Measurements from ENCODE around the gene SLC37A1. TPM values are rescaled to one million over a fixed set of nuclear protein-coding genes. Genes with fewer than 3 reads are reported as not detected.

The SLC37A1 gene
- total RNA-seq, 1 experiment from 2014 or later, result 15.0 TPM

DNA sequence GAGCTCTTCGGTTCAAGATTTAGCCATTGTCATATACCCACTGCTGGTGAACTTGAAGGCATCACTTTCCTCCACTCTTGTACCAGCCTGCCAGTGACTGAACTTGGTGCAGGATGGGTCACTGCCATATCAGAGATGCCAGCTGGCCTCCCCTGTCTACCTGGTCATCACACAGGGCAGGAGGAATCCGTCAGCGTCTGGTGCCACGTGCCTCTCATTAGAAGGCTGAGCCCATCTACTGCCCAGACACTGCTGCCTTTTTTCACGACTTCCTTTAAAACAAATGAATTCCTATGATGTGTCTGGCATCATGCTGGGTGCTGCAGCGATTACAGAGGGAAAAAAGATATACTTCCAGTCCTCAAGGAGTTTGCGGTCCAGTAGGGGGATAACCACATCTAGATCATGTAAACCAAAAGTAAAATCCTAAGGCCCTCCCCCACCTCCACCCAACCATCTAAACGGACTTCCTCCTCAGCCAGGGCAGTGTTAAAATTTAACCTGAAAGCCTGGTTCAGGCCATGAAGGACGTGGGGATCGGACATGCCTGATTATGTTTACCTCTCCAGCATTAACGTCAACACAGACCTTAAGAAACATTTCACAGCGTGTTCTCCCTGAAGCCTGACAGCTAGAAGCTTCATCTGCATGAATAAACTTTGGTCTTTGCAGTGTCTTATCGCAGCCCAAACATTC lies 110.6 kb downstream of the SLC37A1 start:
- no peak for DNase-seq (ENCODE audit: low read depth, low spot score)
- no peaks in the 10 kb centered on the region for H3K4me1 ChIP-seq (ENCODE audit: control insufficient read depth in 1 of 2, insufficient read depth in 2 of 2, low read length in 2 of 2)
- no peaks in the 10 kb centered on the region for H3K79me2 ChIP-seq (ENCODE audit: insufficient read depth, low read length)
- H3K27ac ChIP-seq (ENCODE audit: low read depth, low read length), result no peak overlapping the region
- ChIA-PET CTCF (no interaction called here), POLR2A (no interaction called here), RAD21 (ENCODE audit: low non-redundant PET in 1 of 2, low total read pairs in 2 of 2, uncharacterized antibody in 2 of 2, unreplicated experiment in 2 of 2) (no interaction called here)
- no peaks in the 10 kb centered on the region; the same call in 1 of the 2 replicates for H3K27me3 ChIP-seq (ENCODE audit: insufficient read depth, low read length)
- TF ChIP-seq, protein P1, sequence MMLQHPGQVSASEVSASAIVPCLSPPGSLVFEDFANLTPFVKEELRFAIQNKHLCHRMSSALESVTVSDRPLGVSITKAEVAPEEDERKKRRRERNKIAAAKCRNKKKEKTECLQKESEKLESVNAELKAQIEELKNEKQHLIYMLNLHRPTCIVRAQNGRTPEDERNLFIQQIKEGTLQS (IDR thresholded peaks at IDR 0.05), result no peak
- TF ChIP-seq ELF1 (IDR thresholded peaks at IDR 0.05; ENCODE audit: borderline replicate concordance, low read depth), result no peak
- TF ChIP-seq FOSL1 (IDR thresholded peaks at IDR 0.05; ENCODE audit: low read depth), result no peak
- no peak for TF ChIP-seq POLR2AphosphoS5 (IDR thresholded peaks at IDR 0.05; ENCODE audit: low read depth, low read length)
- TF ChIP-seq SP1 (IDR thresholded peaks at IDR 0.05; ENCODE audit: low read depth), result no peak
- no peak for TF ChIP-seq RAD21 (IDR thresholded peaks at IDR 0.05; ENCODE audit: low read depth)
- intact Hi-C loops (cut with micrococcal nuclease), result no loop called here
- ATAC-seq, result no peak
- no peak overlapping the region for H3K4me2 ChIP-seq (ENCODE audit: low read length)
- no TSS peak for BruUV-seq (replicated peaks)
- no peak overlapping the region for H3K9ac ChIP-seq (ENCODE audit: low read length)
- H3K9me2 ChIP-seq (ENCODE audit: insufficient read depth), result no peaks in the 10 kb centered on the region
- no peak overlapping the region for H2AFZ ChIP-seq (ENCODE audit: low read depth, low read length, poor library complexity, severe bottlenecking)
- no peaks in the 10 kb centered on the region for H4K20me1 ChIP-seq (ENCODE audit: insufficient read depth)
- no peaks in the 10 kb centered on the region for H3K9me3 ChIP-seq (ENCODE audit: control insufficient read depth in 1 of 2, insufficient read depth in 1 of 2, low read depth in 1 of 2, low read length in 2 of 2)
- H3K4me3 ChIP-seq (replicated peaks in 1 of 2; ENCODE audit: low read depth in 1 of 2, low read length in 2 of 2), result no peak overlapping the region
- H3K36me3 ChIP-seq (ENCODE audit: control insufficient read depth in 1 of 2, insufficient read depth in 2 of 2, low read length in 2 of 2), result no peaks in the 10 kb centered on the region

DNA sequence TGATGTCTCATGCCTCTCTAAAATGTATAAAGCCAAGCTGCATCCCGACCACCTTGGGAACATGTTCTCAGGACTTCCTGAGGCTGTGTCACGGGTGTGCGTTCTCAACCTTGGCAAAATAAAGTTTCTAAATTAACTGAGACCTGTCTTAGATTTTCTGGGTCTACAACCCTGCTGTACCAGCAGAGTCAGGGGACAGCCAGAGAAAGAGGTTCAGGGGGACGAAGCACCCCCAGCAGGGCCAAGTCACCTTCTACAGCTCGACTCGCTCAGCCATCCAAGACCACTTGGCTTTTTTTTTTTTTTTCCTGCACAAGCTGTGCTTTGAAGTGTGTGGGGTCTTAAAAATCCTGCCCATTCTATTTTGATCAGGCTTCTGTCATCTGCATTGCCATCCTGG lies 111.3 kb downstream of the SLC37A1 start:
- Histone ChIP-seq H3K4me1 (ENCODE audit: control insufficient read depth in 1 of 2, insufficient read depth in 2 of 2, low read length in 2 of 2) (no peaks in the 10 kb centered on the region), H3K4me3 (replicated peaks in 1 of 2; ENCODE audit: low read depth in 1 of 2, low read length in 2 of 2) (no peak overlapping the region), H3K9ac (ENCODE audit: low read length) (no peak overlapping the region), H3K79me2 (ENCODE audit: insufficient read depth, low read length) (no peaks in the 10 kb centered on the region), H3K27ac (ENCODE audit: low read depth, low read length) (no peak overlapping the region), H3K4me2 (ENCODE audit: low read length) (no peak overlapping the region), H3K36me3 (ENCODE audit: control insufficient read depth in 1 of 2, insufficient read depth in 2 of 2, low read length in 2 of 2) (no peaks in the 10 kb centered on the region), H3K27me3 (ENCODE audit: insufficient read depth, low read length) (peaks cover under 1% of the 10 kb centered on the region; the same call in 1 of the 2 replicates), H2AFZ (ENCODE audit: low read depth, low read length, poor library complexity, severe bottlenecking) (no peak overlapping the region), H3K9me3 (ENCODE audit: control insufficient read depth in 1 of 2, insufficient read depth in 1 of 2, low read depth in 1 of 2, low read length in 2 of 2) (no peaks in the 10 kb centered on the region), H4K20me1 (ENCODE audit: insufficient read depth) (no peaks in the 10 kb centered on the region), H3K9me2 (ENCODE audit: insufficient read depth) (no peaks in the 10 kb centered on the region)
- intact Hi-C loops (cut with micrococcal nuclease), result no loop called here
- no peak for ATAC-seq
- TF ChIP-seq ELF1 (IDR thresholded peaks at IDR 0.05; ENCODE audit: borderline replicate concordance, low read depth) (no peak), JUND (IDR thresholded peaks at IDR 0.05) (no peak), EZH2 (IDR thresholded peaks at IDR 0.05) (no peak), EGR1 (IDR thresholded peaks at IDR 0.05; ENCODE audit: low read depth) (no peak), EZH2phosphoT487 (IDR thresholded peaks at IDR 0.05; ENCODE audit: borderline replicate concordance) (no peak), SP1 (IDR thresholded peaks at IDR 0.05; ENCODE audit: low read depth) (no peak), TCF7L2 (IDR thresholded peaks at IDR 0.05; ENCODE audit: borderline replicate concordance, extremely low read depth, insufficient read depth, insufficient read length) (no peak), ZNF274 (IDR thresholded peaks at IDR 0.05; ENCODE audit: low read depth, low read length) (no peak)
- TF ChIP-seq, protein P2, sequence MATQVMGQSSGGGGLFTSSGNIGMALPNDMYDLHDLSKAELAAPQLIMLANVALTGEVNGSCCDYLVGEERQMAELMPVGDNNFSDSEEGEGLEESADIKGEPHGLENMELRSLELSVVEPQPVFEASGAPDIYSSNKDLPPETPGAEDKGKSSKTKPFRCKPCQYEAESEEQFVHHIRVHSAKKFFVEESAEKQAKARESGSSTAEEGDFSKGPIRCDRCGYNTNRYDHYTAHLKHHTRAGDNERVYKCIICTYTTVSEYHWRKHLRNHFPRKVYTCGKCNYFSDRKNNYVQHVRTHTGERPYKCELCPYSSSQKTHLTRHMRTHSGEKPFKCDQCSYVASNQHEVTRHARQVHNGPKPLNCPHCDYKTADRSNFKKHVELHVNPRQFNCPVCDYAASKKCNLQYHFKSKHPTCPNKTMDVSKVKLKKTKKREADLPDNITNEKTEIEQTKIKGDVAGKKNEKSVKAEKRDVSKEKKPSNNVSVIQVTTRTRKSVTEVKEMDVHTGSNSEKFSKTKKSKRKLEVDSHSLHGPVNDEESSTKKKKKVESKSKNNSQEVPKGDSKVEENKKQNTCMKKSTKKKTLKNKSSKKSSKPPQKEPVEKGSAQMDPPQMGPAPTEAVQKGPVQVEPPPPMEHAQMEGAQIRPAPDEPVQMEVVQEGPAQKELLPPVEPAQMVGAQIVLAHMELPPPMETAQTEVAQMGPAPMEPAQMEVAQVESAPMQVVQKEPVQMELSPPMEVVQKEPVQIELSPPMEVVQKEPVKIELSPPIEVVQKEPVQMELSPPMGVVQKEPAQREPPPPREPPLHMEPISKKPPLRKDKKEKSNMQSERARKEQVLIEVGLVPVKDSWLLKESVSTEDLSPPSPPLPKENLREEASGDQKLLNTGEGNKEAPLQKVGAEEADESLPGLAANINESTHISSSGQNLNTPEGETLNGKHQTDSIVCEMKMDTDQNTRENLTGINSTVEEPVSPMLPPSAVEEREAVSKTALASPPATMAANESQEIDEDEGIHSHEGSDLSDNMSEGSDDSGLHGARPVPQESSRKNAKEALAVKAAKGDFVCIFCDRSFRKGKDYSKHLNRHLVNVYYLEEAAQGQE (IDR thresholded peaks at IDR 0.05; ENCODE audit: low read depth), result no peak
- ChIA-PET CTCF (no interaction called here), RAD21 (ENCODE audit: low non-redundant PET in 1 of 2, low total read pairs in 2 of 2, uncharacterized antibody in 2 of 2, unreplicated experiment in 2 of 2) (no interaction called here), POLR2A (no interaction called here)
- no peak for DNase-seq (ENCODE audit: low read depth, low spot score)
- no TSS peak for BruUV-seq (replicated peaks)

Data from HCT116 (cell line).